Hepatocyte (in vitro differentiated cells): ENCODE results near the gene MAP7.

Experiments used
- CTCF ChIP-seq: fragments of 200-600 bp; sonication (generic); IDR thresholded peaks from 2 replicates; pipeline ENCODE4 v1.5.1; 2016; ENCODE audit warnings: antibody characterized with exemption, mild to moderate bottlenecking; ENCODE audit not compliant: poor library complexity
- EZH2phosphoT487 ChIP-seq: fragments of 200-600 bp; sonication (generic); IDR thresholded peaks from one replicate; pipeline ENCODE4 v1.6.1; 2018; ENCODE audit warnings: antibody characterized with exemption, mild to moderate bottlenecking, low read depth, moderate library complexity; ENCODE audit not compliant: unreplicated experiment, severe bottlenecking

GRCh38 chr6:136446579-136447187 is 103.5 kb downstream of the MAP7 start:
- TF ChIP-seq EZH2phosphoT487 (no peak), CTCF (no peak)
